ENCODE results near the gene NEDD4L. TPM values are rescaled to one million over a fixed set of nuclear protein-coding genes. Genes with fewer than 3 reads are reported as not detected.
"Not testable (repeated sequence)": the region's sequence is repeated elsewhere in the genome, so short reads cannot be mapped to it uniquely, and the experiment has no call there.

Gene NEDD4L
- total RNA-seq, 1 donor from 2014 or later = 41.1 TPM

DNA sequence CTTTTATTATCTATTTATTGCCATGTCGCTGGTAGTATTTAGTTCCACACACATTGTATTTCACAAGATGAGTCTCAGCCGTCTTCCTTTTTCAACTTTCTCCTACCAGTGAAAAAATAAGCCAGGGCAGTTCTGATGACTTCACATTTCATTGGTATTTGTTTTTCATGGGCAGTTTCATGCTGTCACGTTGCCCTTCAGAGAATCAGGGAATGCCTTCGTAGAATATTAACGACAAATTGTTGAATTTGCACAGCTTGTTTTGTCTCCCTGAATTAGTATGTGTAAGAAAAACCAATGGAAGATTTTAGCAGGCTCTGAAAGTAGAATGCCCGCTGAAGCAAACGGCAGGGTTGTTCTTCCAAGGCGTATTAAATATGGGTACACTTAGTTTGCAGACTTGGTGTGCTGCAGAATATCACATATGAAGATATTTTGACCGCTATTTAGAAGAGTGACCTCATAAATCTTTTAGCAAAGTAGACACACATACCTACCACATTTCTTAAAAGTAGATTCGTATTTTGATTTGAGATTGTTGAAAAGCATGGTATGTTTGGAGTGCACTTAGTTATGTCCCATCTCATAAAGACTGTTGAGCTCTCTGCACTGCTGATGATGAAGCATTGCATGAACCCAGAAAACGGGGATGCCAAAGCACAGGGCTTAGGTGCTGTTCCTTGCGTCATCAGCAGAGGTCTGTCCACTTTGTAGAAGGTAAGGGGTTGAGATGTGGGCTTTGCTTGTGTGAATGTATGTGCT lies 2.9 kb downstream of the NEDD4L start:
- TF ChIP-seq, protein P1, sequence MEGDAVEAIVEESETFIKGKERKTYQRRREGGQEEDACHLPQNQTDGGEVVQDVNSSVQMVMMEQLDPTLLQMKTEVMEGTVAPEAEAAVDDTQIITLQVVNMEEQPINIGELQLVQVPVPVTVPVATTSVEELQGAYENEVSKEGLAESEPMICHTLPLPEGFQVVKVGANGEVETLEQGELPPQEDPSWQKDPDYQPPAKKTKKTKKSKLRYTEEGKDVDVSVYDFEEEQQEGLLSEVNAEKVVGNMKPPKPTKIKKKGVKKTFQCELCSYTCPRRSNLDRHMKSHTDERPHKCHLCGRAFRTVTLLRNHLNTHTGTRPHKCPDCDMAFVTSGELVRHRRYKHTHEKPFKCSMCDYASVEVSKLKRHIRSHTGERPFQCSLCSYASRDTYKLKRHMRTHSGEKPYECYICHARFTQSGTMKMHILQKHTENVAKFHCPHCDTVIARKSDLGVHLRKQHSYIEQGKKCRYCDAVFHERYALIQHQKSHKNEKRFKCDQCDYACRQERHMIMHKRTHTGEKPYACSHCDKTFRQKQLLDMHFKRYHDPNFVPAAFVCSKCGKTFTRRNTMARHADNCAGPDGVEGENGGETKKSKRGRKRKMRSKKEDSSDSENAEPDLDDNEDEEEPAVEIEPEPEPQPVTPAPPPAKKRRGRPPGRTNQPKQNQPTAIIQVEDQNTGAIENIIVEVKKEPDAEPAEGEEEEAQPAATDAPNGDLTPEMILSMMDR (IDR thresholded peaks at IDR 0.05) = no peak
- H3K27me3 Mint-ChIP-seq (ENCODE audit: unreplicated experiment) = no peaks in the 10 kb centered on the region
- no peak for DNase-seq (ENCODE audit: extremely low spot score, unreplicated experiment)
- no peaks in the 10 kb centered on the region for H3K36me3 Mint-ChIP-seq (ENCODE audit: unreplicated experiment)
- H3K9me3 Mint-ChIP-seq (ENCODE audit: unreplicated experiment) = no peaks in the 10 kb centered on the region
- peaks cover 30% of the 10 kb centered on the region for H3K4me1 Mint-ChIP-seq (ENCODE audit: unreplicated experiment)
- no peak overlapping the region for H3K4me3 Mint-ChIP-seq (ENCODE audit: unreplicated experiment)
- H3K27ac Mint-ChIP-seq (ENCODE audit: unreplicated experiment) = no peak overlapping the region

DNA sequence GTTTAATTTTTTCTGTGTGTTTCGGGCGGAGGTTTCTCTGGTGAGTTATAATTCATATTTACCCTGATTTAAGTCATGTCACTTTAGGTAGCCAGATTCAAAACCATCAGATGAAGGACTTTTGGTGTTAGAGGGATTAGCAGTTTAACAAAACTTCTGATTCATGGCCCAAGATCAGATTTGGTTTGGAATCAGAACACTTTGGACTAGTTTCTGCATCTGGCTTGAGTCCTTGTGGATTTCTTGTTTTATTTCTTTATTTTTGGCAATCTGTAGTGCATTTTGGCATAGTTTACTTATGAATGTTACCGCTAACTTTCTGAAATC lies 3.5 kb downstream of the NEDD4L start:
- Mint-ChIP-seq H3K9me3 (ENCODE audit: unreplicated experiment) (no peaks in the 10 kb centered on the region), H3K4me3 (ENCODE audit: unreplicated experiment) (no peak overlapping the region), H3K27me3 (ENCODE audit: unreplicated experiment) (no peaks in the 10 kb centered on the region), H3K27ac (ENCODE audit: unreplicated experiment) (no peak overlapping the region), H3K36me3 (ENCODE audit: unreplicated experiment) (no peaks in the 10 kb centered on the region), H3K4me1 (ENCODE audit: unreplicated experiment) (peaks cover 32% of the 10 kb centered on the region)
- no peak for DNase-seq (ENCODE audit: extremely low spot score, unreplicated experiment)
- TF ChIP-seq, protein P1 (IDR thresholded peaks at IDR 0.05) = no peak

DNA sequence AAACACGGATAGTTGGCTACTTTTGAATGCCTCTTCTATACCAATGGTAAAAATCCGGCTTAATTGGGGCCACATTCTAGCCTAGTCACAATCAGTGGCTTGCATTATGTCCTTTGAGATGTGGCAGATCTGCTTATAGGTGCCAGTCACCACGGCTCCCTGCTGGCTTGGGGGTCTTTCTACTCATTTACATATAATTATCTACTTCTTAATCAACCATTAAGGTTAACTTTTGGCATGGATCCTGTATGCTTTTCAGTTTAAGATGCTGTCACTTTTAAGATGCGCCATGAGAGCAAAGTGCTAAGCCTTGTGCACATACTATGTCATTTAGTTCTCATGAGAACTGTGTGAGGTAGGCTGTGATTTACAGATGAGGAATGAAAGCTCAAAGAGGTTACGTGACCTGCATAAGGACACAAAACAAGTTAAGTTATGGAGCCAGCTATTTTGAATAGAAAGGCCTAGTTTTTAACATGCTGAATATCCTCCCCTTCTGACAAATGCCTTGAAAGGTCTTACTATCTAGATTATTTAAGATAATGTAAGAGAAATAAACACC lies 4.1 kb downstream of the NEDD4L start:
- no peaks in the 10 kb centered on the region for H3K9me3 Mint-ChIP-seq (ENCODE audit: unreplicated experiment)

DNA sequence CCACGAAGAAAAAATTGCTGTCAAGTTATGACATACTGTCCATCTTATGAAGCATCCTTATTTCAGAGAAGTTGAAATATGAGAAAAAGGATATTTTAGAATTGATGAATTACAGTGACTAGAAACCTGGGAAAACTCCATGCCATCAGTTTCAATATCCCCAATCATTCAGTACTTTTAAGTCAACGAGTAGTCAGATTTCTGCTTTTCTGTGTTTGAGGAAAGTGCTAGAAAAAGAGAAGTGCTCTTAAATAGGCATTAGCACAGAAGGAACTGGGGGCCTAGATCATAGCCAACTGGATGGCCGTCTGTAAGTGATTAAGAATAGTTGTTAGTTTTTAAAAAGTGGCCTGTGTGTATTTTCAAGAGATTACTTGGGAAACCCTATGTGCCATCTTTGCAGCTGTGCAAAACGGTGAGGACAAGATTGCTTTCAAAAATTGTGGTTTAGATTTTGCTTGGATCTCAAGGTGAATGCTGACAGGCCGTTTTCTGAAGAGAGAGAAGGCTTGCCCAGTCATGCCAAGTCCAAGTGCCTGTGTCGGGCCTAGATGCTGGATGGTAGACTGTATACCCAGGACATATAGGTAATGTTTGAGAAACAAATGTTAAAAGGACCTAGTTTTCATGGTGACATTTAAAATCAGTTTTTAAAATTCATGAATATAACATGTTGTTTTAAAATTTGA lies 5.1 kb downstream of the NEDD4L start:
- DNase-seq (ENCODE audit: extremely low spot score, unreplicated experiment) = no peak
- Mint-ChIP-seq H3K4me3 (ENCODE audit: unreplicated experiment) (no peak overlapping the region), H3K4me1 (ENCODE audit: unreplicated experiment) (peaks cover 24% of the 10 kb centered on the region), H3K27ac (ENCODE audit: unreplicated experiment) (no peak overlapping the region), H3K36me3 (ENCODE audit: unreplicated experiment) (no peaks in the 10 kb centered on the region), H3K9me3 (ENCODE audit: unreplicated experiment) (no peaks in the 10 kb centered on the region), H3K27me3 (ENCODE audit: unreplicated experiment) (no peaks in the 10 kb centered on the region)
- TF ChIP-seq, protein P1 (IDR thresholded peaks at IDR 0.05) = no peak

More for the DNA sequence above, 4.1 kb downstream of the NEDD4L start:
- TF ChIP-seq, protein P1 (IDR thresholded peaks at IDR 0.05) = no peak
- H3K4me3 Mint-ChIP-seq (ENCODE audit: unreplicated experiment) = no peak overlapping the region
- H3K27ac Mint-ChIP-seq (ENCODE audit: unreplicated experiment) = no peak overlapping the region
- no peaks in the 10 kb centered on the region for H3K27me3 Mint-ChIP-seq (ENCODE audit: unreplicated experiment)
- H3K4me1 Mint-ChIP-seq (ENCODE audit: unreplicated experiment) = peaks cover 27% of the 10 kb centered on the region
- H3K36me3 Mint-ChIP-seq (ENCODE audit: unreplicated experiment) = no peaks in the 10 kb centered on the region
- no peak for DNase-seq (ENCODE audit: extremely low spot score, unreplicated experiment)

DNA sequence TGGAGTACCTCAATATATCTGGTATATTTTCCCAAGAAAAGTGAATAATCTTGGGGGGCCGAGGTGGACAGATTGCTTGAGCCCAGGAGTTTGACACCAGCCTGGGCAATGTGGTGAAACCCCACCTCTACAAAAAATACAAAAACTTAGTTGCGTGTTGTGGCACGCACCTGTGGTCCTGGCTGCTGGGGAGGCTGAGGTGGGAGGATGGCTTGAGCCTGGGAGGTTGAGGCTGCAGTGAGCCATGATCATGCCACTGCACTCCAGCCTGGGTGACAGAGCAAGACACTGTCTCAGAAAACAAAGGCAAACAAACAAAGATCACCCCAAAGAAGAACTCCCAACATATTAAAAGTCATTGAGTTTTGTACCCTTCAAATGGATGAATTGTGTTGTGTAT lies 6.9 kb downstream of the NEDD4L start:
- H3K9me3 Mint-ChIP-seq (ENCODE audit: unreplicated experiment); H3K27me3 Mint-ChIP-seq (ENCODE audit: unreplicated experiment); DNase-seq (ENCODE audit: extremely low spot score, unreplicated experiment); H3K4me3 Mint-ChIP-seq (ENCODE audit: unreplicated experiment); H3K27ac Mint-ChIP-seq (ENCODE audit: unreplicated experiment); H3K36me3 Mint-ChIP-seq (ENCODE audit: unreplicated experiment): not testable (repeated sequence)
- peaks cover 18% of the 10 kb centered on the region for H3K4me1 Mint-ChIP-seq (ENCODE audit: unreplicated experiment)
